Measurements from ENCODE around the gene SLK.

DNA sequence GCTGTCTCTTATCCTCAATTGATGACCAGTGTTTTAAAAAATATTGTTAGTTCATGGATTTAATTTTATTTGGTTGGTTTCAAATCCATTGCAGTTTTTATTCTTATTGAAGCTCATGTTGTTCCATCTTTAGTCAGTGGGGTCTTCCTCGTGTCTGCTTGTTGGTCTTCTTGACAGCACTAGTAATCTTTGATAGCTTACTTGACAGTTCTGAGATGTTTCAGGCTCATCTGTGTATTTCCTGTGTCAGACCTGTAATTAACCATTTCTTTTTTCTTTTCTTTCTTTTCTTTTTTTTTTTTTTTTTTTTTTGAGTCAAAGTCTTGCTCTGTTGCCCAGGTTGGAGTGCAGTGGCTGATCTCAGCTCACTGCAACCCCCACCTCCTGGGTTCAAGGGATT lies 28.2 kb downstream of the SLK start:
- TF ChIP-seq POLR2A (IDR thresholded peaks at IDR 0.05; ENCODE audit: low read depth, low read length) (no peak), POLR2AphosphoS5 (IDR thresholded peaks at IDR 0.05; ENCODE audit: insufficient read depth, low read depth, low read length) (no peak), JUN (IDR thresholded peaks at IDR 0.05; ENCODE audit: borderline replicate concordance, insufficient read depth, insufficient read length, low read depth) (no peak)
- TF ChIP-seq, protein P1, sequence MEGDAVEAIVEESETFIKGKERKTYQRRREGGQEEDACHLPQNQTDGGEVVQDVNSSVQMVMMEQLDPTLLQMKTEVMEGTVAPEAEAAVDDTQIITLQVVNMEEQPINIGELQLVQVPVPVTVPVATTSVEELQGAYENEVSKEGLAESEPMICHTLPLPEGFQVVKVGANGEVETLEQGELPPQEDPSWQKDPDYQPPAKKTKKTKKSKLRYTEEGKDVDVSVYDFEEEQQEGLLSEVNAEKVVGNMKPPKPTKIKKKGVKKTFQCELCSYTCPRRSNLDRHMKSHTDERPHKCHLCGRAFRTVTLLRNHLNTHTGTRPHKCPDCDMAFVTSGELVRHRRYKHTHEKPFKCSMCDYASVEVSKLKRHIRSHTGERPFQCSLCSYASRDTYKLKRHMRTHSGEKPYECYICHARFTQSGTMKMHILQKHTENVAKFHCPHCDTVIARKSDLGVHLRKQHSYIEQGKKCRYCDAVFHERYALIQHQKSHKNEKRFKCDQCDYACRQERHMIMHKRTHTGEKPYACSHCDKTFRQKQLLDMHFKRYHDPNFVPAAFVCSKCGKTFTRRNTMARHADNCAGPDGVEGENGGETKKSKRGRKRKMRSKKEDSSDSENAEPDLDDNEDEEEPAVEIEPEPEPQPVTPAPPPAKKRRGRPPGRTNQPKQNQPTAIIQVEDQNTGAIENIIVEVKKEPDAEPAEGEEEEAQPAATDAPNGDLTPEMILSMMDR (IDR thresholded peaks at IDR 0.05; ENCODE audit: extremely low read depth in 1 of 2, insufficient read depth in 1 of 2, low read depth in 1 of 2, low read length in 2 of 2), result no peak

All from endothelial cell of umbilical vein (primary cell).